Daoy (cell line): Measurements from ENCODE around the gene ADAP1. TPM values are rescaled to one million over a fixed set of nuclear protein-coding genes. Genes with fewer than 3 reads are reported as not detected.

ENCODE experiments used
- DNase-seq: peaks from one replicate; pipeline ENCODE4 v3.0.0-alpha.2; 2015; ENCODE audit warnings: low read depth
- total RNA-seq: library from RNA; depleted of rRNA; stranded (reverse); fragments of >200 nt; shearing (Covaris generic); gene quantifications from 2 replicates; pipeline ENCODE4 v1.2.3, GENCODE V29; 2014

The ADAP1 gene
- total RNA-seq, 1 experiment from 2014 or later = 1.3 TPM

GRCh38 chr7:910441-910861 is 44.0 kb downstream of the ADAP1 start:
- DNase-seq = no peak

GRCh38 chr7:909358-910329 is 44.8 kb downstream of the ADAP1 start:
- DNase-seq = peak; percentile 45

GRCh38 chr7:908591-909357 is 45.7 kb downstream of the ADAP1 start:
- peak; percentile 78 for DNase-seq

GRCh38 chr7:908159-908581 is 46.3 kb downstream of the ADAP1 start:
- DNase-seq = no peak

- peak; percentile 49 for DNase-seq
Measured at GRCh38 chr7:907158-907980, 47.1 kb downstream of the ADAP1 start.

- peak; percentile 49 for DNase-seq
Measured at GRCh38 chr7:906776-907157, 47.7 kb downstream of the ADAP1 start.

GRCh38 chr7:904847-905246 is 49.6 kb downstream of the ADAP1 start:
- DNase-seq = peak; percentile 68

GRCh38 chr7:903921-904755 is 50.3 kb downstream of the ADAP1 start:
- DNase-seq = no peak

- no peak for DNase-seq
Measured at GRCh38 chr7:902996-903395, 51.5 kb downstream of the ADAP1 start.

- peak; percentile 95 for DNase-seq
Measured at GRCh38 chr7:901388-902154, 52.9 kb downstream of the ADAP1 start.

- no peak for DNase-seq
Measured at GRCh38 chr7:901041-901387, 53.5 kb downstream of the ADAP1 start.

GRCh38 chr7:900331-901040 is 54.0 kb downstream of the ADAP1 start:
- DNase-seq = no peak

GRCh38 chr7:899806-900205 is 54.7 kb downstream of the ADAP1 start:
- DNase-seq = no peak

GRCh38 chr7:898855-899681 is 55.4 kb downstream of the ADAP1 start:
- DNase-seq = no peak

GRCh38 chr7:898460-898854 is 56.0 kb downstream of the ADAP1 start:
- no peak for DNase-seq

- DNase-seq = peak; percentile 54
Measured at GRCh38 chr7:897771-898376, 56.6 kb downstream of the ADAP1 start.

- DNase-seq = no peak
Measured at GRCh38 chr7:897086-897485, 57.4 kb downstream of the ADAP1 start.
